Measurements from ENCODE around the gene NTNG1.

Gene NTNG1

DNA sequence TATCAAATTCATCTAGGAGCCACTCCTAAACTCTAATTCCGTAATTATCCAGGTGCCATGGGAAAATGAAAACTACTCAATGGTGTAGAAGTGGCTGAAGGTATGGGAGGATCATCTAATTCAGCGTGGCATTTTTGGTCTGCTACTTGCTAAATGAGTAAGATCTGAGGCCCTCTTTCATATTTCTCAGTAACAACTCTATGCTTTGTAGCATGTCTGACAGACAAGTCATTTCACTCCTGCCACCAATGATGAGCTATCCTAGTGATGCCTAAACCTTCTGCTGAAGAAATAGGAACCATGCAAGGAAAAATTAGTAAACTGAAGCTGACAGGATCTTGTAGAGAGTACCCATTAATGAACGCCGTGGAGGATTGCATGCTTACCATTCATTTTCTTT lies 145.3 kb downstream of the NTNG1 start:
- TF ChIP-seq GATA2 (IDR thresholded peaks at IDR 0.05; ENCODE audit: low read depth, low read length) (no peak), GATA3 (IDR thresholded peaks at IDR 0.05; ENCODE audit: low read depth, low read length) (no peak)

GRCh38 chr1:107291987-107292386 lies 151.1 kb downstream of the NTNG1 start:
- TF ChIP-seq GATA3 (IDR thresholded peaks at IDR 0.05; ENCODE audit: low read depth, low read length) (no peak), GATA2 (IDR thresholded peaks at IDR 0.05; ENCODE audit: low read depth, low read length) (no peak)

DNA sequence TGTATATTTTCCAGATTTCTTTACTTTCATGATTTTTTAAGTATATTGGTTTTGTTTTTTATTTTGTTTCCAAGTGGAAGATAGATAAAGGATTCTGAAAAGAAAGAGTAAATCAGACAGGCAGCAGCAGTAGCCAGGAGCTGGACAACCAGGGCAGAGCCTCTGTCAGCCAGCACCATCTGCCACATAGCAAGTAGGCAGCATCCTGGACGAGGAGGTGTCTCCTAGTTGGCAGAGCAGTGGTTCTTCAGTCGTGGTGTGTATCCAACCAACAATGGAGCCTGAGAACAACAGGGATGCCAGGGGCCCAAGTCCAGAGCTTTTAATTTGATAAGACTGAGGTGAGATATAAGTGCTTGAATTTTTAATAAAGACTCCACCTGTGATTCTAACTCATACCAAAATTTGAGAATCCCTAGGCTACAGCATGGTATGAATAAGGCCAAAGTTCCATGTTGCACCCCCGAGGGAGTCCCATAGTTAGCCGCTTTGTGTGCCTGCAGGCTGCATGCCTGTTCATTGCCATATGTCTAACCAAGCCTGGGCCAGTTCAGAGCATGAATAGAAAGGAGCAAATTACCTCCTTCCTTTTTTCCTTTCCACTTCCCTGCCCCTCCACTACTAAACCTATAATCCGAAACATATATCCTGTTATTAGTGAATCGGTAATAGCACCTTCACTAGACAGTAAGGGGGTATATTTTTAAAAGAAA lies 153.2 kb downstream of the NTNG1 start:
- TF ChIP-seq GATA2 (IDR thresholded peaks at IDR 0.05; ENCODE audit: low read depth, low read length) (no peak), GATA3 (IDR thresholded peaks at IDR 0.05; ENCODE audit: low read depth, low read length) (no peak)

GRCh38 chr1:107294686-107295085 lies 153.8 kb downstream of the NTNG1 start:
- no peak for TF ChIP-seq GATA2 (IDR thresholded peaks at IDR 0.05; ENCODE audit: low read depth, low read length)
- TF ChIP-seq GATA3 (IDR thresholded peaks at IDR 0.05; ENCODE audit: low read depth, low read length): no peak

- TF ChIP-seq GATA2 (IDR thresholded peaks at IDR 0.05; ENCODE audit: low read depth, low read length) (no peak; the same call in 1 of the 2 replicates), GATA3 (IDR thresholded peaks at IDR 0.05; ENCODE audit: low read depth, low read length) (peak; percentile 67)
These were observed 156.8 kb downstream of the NTNG1 start for GRCh38 chr1:107297681-107298080.

- TF ChIP-seq GATA3 (IDR thresholded peaks at IDR 0.05; ENCODE audit: low read depth, low read length): no peak
- no peak for TF ChIP-seq GATA2 (IDR thresholded peaks at IDR 0.05; ENCODE audit: low read depth, low read length)
These were observed 157.7 kb downstream of the NTNG1 start for GRCh38 chr1:107298526-107298925.

DNA sequence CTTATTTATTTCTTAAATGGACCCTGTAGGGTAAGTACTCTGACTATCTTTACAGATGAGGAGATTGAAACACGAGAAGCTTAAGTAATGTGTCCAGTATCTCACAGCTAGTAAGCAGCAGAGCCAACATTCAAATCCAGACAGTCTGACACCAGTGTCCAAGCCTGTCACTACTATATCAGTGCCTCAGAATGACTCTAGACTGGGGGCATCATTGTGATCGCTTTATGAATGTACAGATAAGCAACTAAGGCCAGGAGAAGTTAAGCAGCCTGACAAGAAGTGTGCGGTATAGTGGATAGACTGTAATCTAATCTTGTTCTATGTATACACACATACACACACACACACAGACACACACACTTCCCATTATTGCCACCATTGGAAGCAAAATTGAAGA lies 158.7 kb downstream of the NTNG1 start:
- TF ChIP-seq GATA3 (IDR thresholded peaks at IDR 0.05; ENCODE audit: low read depth, low read length) (peak; percentile 46; the same call in 1 of the 2 replicates), GATA2 (IDR thresholded peaks at IDR 0.05; ENCODE audit: low read depth, low read length) (peak; percentile 47; the same call in 1 of the 2 replicates)

DNA sequence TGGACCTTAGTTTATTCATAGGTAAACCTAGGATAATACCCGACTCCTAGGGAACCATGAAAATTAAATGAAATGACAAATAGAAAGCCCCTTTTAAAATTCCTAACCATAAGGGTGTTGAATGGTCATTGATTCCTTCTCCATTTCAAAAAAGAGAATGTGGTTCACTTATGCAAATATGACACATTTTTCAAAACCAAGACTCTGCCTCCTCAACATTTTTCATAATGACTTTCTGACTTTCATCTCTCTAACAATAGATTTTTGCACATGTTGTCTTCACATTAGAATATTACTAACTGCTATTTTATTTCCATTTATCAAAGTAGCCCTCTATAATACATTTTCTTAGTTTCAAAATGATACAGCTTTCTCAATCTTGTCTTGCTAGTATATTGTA lies 169.1 kb downstream of the NTNG1 start:
- no peak for TF ChIP-seq GATA2 (IDR thresholded peaks at IDR 0.05; ENCODE audit: low read depth, low read length)
- TF ChIP-seq GATA3 (IDR thresholded peaks at IDR 0.05; ENCODE audit: low read depth, low read length): no peak

DNA sequence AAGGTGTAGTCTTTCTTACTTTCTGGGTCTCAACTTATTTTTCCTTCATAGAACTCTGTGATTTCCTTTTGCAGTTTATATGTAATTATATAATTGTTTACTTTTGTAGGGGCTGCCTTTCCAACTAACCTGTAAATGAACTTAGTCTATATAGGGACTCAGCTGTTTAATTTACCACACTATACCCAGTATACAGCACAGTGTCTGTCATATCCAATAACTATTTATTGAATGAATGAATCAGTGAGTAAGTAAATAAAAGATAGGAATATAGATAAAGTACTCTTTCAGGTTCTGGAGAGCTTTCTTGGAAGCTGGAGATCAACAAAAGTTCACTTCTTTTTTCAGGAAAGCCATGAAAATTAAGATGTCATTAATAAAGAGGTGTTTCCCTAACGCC lies 174.8 kb downstream of the NTNG1 start:
- TF ChIP-seq GATA2 (IDR thresholded peaks at IDR 0.05; ENCODE audit: low read depth, low read length): no peak
- TF ChIP-seq GATA3 (IDR thresholded peaks at IDR 0.05; ENCODE audit: low read depth, low read length): no peak

GRCh38 chr1:107318932-107319331 lies 178.1 kb downstream of the NTNG1 start:
- no peak for TF ChIP-seq GATA3 (IDR thresholded peaks at IDR 0.05; ENCODE audit: low read depth, low read length)
- no peak for TF ChIP-seq GATA2 (IDR thresholded peaks at IDR 0.05; ENCODE audit: low read depth, low read length)

DNA sequence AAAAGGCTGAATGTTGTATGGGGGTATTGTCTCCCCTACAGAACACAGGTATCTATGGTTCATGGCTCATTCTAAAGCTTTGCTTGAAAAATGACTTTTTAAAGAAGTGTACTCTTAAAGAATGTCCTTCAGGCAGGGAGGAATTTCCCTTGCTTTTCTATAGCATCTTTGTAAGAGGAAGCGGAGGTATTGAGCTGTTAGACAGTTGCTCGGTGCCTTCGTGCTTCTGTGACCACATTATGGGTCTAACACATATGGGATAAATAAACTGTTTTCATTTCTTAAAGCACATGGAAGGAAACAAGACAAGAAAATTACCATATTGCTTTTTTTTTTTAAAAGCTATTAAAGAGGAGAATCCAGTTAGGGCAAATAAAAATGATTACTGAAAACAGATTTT lies 182.9 kb downstream of the NTNG1 start:
- TF ChIP-seq GATA2 (IDR thresholded peaks at IDR 0.05; ENCODE audit: low read depth, low read length): no peak
- no peak for TF ChIP-seq GATA3 (IDR thresholded peaks at IDR 0.05; ENCODE audit: low read depth, low read length)

GRCh38 chr1:107326824-107327445 lies 186.1 kb downstream of the NTNG1 start:
- TF ChIP-seq GATA3 (IDR thresholded peaks at IDR 0.05; ENCODE audit: low read depth, low read length): no peak
- no peak for TF ChIP-seq GATA2 (IDR thresholded peaks at IDR 0.05; ENCODE audit: low read depth, low read length)

GRCh38 chr1:107327446-107327845 lies 186.6 kb downstream of the NTNG1 start:
- TF ChIP-seq GATA2 (IDR thresholded peaks at IDR 0.05; ENCODE audit: low read depth, low read length) (no peak), GATA3 (IDR thresholded peaks at IDR 0.05; ENCODE audit: low read depth, low read length) (no peak)

DNA sequence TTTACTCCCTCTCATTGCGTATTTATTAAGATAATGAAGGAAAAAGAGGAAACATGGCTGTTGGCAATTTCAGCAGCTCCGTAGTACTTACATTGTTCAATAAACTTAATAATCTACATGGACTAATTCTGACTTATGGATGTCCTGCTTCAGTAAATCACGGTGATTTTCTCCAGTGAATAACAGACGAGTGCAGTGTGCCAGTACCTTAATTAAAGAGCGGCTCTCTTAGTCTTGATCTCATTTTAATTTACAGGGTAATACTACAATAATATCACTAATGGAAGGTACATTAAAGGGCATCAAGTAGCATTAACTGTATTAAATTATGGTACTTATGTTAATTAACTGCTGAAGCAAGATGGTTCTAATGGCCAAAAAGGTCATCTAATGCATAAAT lies 187.2 kb downstream of the NTNG1 start:
- no peak for TF ChIP-seq GATA3 (IDR thresholded peaks at IDR 0.05; ENCODE audit: low read depth, low read length)

DNA sequence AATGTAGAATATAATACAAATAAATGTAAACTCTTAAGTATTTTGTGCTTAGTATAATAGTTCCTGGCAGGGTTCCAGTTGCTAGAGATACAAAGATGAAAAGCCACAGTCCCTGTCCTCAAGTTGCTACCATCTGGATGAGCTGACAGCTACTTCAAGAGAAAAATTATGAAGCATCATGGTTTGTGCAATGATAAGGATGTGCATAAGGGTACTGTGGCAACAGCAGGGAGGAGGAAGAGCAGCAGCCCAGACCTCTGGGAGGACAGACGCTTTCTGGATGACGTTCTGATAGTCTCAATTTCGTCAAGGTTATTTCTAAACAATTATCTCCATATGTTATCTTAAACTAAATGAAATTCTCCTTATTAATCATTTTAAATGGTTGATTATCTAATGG lies 198.9 kb downstream of the NTNG1 start:
- TF ChIP-seq GATA2 (IDR thresholded peaks at IDR 0.05; ENCODE audit: low read depth, low read length): no peak
- no peak for TF ChIP-seq GATA3 (IDR thresholded peaks at IDR 0.05; ENCODE audit: low read depth, low read length)

Measured in SH-SY5Y (cell line).